ENCODE results near the gene ZNF629. TPM values are rescaled to one million over a fixed set of nuclear protein-coding genes. Genes with fewer than 3 reads are reported as not detected.

The ZNF629 gene
- total RNA-seq, 1 donor from 2014 or later = 22.7 TPM

DNA sequence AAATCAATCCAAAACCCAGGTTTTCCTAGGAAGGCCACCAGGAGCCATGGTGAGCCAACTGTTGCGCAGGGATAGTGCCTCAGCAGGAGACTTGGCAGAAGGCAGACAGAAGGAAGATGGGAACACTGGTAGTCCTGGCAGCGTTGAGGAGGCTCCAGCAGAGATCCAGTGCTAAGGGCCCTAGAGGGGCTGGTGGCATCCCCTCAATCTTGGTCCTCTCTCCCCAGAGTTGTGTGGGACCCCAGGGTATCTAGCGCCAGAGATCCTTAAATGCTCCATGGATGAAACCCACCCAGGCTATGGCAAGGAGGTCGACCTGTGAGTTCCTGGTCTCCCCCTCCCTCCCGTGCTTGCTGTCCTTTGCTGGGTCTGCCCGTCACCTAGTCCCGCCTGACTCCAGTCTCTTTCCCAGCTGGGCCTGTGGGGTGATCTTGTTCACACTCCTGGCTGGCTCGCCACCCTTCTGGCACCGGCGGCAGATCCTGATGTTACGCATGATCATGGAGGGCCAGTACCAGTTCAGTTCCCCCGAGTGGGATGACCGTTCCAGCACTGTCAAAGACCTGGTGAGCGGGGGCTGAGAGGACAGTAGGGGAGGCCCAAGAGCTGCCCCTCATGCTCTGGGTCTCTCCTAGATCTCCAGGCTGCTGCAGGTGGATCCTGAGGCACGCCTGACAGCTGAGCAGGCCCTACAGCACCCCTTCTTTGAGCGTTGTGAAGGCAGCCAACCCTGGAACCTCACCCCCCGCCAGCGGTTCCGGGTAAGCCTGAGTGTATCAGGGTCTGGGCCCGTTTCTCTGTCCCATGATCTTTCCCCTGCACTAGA is 30.8 kb downstream of the ZNF629 start:
- DNase-seq (ENCODE audit: low spot score) = no peak
- intact Hi-C loops (cut with DNase I) = no loop called here

DNA sequence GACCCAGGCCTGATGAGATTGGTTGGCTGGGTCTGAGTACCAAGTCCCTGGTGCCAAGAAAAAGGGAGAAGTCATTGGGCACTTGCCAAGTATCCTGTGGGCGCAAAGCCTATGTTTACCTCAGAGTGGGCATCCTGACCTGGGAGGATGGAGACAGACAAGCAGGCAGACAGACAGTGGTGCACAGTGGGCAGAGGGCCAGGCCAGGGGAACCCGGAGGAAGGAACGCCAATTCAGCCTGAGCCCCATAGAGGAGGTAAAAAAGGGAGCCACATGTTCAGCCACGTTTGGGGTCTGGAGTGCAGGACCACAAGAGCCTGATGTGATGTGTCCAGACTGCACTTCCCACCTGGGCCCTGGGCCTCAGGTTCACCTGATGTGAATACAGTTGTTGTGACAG is 33.4 kb downstream of the ZNF629 start:
- intact Hi-C loops (cut with DNase I) = no loop called here
- DNase-seq (ENCODE audit: low spot score) = no peak

DNA sequence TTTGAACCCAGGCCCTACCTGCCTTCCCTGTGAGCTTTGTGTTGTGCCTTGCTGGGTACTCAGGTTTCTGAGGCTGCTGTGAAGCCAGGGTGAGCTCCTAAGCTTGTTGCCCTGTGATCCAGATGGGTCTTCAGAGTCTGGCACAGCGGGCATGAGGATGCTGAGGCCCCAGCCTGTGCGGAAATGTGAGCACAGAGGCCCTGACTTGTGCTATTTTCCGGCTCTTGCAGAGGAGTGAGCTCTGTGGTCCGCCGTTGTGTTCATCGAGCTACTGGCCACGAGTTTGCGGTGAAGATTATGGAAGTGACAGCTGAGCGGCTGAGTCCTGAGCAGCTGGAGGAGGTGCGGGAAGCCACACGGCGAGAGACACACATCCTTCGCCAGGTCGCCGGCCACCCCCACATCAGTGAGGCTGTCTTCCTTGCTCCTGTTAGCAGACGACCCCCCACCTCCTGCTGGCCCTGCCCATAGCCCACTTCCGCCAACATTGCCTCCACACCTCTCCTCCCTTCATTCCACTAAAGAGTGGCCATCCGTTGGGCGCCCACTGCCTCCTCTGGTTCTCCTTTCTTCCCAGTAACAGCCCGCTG is 36.0 kb downstream of the ZNF629 start:
- intact Hi-C loops (cut with DNase I) = no loop called here
- peak; percentile 41 for DNase-seq (ENCODE audit: low spot score)

DNA sequence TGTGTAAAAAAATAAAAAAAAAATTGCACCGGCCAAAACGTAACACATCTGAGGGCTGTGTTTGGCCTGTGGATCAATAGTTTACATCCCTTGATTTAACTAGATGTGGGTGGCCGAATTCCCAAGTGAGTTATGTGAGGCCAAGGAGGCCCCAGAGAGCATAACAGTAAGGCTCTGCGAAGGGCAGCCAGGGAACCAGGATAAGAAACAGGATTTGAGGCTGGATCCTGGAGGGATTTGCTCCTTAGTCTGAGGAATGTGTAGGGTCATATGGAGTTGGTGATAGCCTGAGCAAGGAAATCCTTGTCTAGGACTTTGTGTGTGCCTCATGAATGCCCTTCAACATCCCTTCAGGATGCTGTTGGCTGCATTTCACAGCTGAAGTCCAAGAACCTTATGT is 36.8 kb downstream of the ZNF629 start:
- intact Hi-C loops (cut with DNase I) = no loop called here
- DNase-seq (ENCODE audit: low spot score) = no peak

DNA sequence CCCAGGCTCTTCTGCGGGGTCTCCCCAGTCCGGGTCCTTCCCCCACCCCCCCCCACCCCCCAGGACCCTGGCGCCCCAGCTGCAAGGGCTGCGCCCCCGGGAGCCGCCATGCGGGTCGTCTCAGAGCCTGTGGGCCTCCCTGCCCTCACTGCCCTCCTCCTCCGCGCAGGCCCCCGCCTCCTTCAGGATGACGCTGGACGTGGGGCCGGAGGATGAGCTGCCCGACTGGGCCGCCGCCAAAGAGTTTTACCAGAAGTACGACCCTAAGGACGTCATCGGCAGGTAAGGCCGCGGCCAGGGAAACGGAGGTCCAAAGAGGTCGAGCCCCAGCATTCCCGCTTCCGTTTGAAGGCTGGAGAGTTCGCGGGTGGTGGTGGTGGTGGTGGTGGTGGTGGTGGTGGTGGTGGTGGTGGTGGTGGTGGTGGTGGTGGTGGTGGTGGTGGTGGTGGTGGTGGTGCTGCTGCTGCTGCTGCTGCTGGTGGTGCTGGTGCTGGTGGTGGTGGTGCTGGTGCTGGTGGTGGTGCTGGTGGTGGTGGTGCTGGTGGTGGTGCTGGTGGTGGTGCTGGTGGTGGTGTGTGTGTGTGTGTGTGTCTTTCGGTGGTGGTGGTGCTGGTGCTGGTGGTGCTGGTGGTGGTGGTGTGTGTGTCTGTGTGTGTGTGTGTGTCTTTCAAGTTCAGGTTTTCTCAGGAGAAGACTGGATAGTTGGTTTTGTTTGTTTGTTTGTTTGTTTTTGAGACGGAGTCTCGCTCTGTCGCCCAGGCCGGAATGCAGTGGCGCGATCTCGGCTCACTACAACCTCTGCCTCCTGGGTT is 38.2 kb downstream of the ZNF629 start:
- DNase-seq (ENCODE audit: low spot score) = peak; percentile 76
- intact Hi-C loops (cut with DNase I) = no loop called here

DNA sequence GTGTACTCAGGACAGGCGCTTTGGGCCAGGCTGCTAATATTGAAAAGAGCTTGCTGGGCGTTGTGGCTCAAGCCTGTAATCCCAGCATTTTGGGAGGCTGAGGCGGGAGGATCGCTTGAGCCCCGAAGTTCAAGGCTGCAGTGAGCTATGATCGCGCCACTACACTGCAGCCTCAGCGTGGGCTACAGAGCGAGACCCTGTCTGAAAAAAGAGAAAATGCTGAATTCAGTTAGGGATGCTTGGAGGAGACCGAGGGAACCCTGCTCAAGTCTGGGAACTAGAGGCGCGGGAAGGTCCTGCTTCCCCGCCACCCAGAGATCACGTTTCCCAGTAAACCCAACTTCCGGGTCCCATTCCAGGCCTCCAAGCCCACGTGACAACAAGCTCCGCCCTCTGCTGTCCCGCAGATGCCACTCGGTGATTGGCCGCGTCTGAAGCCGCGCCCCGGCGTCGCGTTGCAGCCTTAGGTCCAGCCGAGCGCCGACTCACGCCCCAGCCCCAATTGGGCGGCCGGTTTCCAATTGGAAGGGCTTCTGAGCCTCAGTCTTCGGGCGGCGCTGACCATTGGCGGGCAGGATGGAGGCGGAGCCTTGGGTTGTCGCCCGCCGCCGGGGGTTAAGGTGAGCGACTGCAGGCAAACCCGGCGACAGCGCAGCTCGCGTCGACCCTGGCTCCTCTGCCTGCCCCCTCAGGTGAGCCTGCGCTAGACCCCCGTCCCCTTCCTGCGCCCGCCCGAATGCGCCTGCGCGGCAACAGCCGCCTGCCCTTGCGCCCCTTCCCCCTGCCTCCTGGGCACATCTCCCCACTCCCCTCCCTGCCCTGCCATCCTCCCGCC is 39.0 kb downstream of the ZNF629 start, which contains the start of gene PHKG2:
TSS of gene PHKG2 (plus strand) at position 627 of the 835 bp plus-strand sequence. CDS start 396 bp downstream, outside the sequence.
- peak; percentile 100 for DNase-seq (ENCODE audit: low spot score)
- intact Hi-C loops (cut with DNase I) = no loop called here

DNA sequence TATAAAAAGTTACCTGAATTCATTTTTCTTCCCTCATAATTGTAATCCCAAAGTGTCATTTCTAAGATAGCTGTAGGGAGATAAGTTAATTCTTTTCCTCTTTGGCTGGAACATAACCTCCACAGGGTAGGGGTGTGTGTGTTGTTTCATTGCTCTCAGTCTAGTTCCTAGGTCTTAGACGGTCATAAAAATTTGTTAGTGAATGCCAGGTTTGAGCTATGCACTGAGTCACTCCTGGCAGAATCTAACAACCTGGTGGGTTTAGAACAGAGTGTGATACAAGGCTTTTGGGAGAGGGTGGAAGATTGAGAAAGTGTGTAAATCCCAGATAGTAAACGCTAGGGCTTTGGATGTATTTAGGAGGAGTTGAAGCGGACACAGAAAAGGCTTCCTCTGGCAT is 39.7 kb downstream of the ZNF629 start:
- intact Hi-C loops (cut with DNase I) = no loop called here
- DNase-seq (ENCODE audit: low spot score) = no peak

DNA sequence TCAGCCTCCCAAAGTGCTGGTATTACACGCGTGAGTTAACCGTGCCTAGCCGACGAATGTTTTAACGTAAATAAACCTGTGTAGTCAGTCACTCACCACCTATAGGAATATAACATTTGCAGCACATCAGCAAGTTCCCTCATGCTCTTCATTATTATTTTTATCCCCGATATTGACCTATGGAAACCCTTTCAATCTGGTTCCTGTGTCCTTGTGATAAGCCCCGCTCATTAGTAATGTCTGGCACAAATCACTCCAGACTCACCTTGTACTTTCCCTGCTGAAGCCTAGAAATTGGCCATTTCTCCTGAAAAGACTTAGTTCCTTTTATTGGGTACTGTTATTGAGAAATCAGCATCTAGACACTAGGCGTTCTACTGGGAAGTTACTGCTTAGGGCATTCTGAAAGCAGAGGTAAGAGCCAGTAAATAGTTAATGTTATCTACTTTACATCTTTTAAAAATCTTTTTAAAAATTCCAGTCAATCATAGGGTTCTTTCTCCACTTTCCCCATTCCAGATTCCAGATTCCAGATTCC is 40.3 kb downstream of the ZNF629 start:
- intact Hi-C loops (cut with DNase I) = no loop called here
- DNase-seq (ENCODE audit: low spot score) = no peak

DNA sequence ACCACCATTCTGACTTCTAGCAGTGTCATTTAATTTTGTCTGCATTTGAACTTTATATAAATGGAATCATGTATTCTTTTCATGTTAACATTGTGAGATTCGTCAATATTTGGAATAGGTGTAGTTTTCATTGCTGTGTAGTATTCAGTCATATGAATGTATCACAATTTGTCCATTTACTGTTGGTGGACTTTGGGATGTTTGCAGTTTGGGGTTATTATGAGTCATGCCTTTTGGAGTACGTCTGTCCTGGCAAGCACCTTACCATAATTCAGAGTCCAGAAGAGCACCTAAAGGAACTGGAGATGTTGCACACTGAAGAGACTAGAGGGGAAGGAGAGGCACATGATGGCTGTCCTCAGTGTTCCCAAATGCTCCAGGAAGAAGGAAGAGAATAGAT is 41.9 kb downstream of the ZNF629 start:
- DNase-seq (ENCODE audit: low spot score) = no peak
- intact Hi-C loops (cut with DNase I) = no loop called here

DNA sequence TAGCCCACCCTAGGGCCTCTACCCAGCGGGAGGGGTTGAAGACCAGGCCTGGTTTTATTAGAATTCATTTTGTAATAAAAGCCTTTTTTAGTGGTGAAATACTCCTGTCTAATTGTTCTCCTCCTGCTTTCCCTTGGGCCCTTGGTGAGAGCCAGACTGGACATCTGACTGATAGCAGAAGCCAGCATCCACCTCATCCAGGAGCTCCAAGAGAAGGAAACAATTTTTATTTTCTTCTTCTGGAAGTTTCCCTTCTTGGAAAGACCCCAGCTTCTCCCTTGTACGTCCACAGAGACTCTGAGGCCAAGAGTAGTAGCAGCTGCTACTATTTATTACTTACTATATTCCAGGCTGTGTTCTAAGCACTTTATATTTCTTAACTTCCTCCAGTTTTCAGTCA is 42.8 kb downstream of the ZNF629 start:
- intact Hi-C loops (cut with DNase I) = no loop called here
- DNase-seq (ENCODE audit: low spot score) = peak; percentile 38

DNA sequence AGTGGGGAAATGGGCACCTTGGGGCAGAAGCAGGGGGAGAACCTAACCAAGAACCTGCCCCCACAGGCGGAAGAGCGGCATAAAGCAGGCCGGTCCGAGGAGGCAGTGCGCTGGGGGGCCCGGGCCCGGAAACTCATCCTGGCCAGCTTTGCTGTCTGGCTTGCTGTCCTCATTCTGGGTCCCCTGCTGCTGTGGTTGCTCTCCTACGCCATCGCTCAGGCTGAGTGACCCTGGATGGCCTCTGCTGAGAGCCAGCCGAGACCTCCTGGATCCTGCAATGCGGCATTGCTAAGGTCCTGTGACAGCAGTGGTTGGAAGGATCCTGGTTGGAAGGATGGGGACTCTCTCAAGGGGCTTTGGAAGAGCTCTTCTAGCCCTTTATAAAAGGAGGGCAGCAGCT is 43.3 kb downstream of the ZNF629 start:
- peak; percentile 56 for DNase-seq (ENCODE audit: low spot score)
- intact Hi-C loops (cut with DNase I) = no loop called here

DNA sequence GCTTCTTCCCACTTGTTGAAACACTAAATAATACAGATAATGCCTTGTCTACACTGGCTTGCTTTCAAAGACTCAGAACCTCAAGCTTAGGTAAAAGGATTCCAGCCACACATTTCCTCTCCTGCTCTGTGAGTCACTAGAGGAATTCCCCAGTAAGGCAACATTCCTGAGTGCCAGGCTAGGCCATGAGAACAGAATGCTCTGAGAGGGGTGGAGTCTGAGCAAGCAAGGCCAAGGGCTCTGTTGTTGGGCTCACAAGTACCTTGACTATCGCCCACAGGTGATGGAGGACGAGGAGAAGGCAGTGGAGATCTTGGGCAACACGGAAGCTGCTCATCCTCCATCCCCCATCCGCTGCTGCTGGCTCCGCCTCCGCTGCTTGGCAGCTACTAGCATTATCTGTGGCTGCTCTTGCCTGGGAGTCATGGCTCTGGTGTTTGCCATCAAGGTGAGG is 45.5 kb downstream of the ZNF629 start:
- intact Hi-C loops (cut with DNase I) = no loop called here
- DNase-seq (ENCODE audit: low spot score) = peak; percentile 55

DNA sequence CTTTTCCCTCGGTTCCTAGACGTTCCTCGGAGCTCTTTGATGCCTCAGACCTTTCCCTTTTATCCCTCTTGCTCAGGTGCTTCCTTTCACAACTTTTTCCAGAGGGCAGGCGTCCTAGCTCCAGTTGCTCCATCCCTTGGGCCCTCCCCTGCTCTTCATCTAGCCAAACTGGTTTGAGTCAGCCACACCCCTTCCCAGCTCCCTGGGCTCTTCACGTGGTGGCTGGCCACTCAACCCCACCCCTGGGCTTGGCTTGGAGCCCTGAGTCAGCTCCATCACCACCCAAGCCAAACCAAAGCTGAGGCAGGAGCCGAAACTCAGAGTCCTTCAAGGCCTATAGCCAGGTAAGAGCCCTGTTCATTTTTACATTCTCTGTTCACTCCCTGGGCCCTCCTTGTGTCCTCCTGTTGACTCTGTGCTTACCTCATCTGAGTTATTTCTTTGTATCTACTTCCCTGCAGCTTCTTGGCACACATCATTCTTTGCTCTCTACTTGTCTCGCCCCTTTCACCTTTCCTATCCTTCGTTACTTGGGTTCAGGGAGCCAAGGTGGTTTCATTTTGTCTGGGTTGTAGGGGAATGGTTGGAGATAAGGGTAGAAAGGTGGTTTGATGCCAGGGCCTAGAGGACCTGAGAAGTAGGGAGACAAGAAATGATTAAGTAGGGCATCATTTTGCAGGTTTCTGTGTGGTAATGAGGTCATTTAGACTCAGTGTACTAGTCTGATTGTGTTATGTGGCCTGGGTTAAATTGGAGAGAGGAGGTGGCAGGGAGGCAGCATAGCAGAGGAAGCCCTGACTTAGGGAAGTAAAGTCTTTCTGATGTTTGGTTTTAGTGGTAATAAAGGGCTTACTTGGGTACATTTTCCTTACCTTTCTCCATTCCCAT is 46.4 kb downstream of the ZNF629 start:
- peak; percentile 89 for DNase-seq (ENCODE audit: low spot score)
- intact Hi-C loops (cut with DNase I) = no loop called here

DNA sequence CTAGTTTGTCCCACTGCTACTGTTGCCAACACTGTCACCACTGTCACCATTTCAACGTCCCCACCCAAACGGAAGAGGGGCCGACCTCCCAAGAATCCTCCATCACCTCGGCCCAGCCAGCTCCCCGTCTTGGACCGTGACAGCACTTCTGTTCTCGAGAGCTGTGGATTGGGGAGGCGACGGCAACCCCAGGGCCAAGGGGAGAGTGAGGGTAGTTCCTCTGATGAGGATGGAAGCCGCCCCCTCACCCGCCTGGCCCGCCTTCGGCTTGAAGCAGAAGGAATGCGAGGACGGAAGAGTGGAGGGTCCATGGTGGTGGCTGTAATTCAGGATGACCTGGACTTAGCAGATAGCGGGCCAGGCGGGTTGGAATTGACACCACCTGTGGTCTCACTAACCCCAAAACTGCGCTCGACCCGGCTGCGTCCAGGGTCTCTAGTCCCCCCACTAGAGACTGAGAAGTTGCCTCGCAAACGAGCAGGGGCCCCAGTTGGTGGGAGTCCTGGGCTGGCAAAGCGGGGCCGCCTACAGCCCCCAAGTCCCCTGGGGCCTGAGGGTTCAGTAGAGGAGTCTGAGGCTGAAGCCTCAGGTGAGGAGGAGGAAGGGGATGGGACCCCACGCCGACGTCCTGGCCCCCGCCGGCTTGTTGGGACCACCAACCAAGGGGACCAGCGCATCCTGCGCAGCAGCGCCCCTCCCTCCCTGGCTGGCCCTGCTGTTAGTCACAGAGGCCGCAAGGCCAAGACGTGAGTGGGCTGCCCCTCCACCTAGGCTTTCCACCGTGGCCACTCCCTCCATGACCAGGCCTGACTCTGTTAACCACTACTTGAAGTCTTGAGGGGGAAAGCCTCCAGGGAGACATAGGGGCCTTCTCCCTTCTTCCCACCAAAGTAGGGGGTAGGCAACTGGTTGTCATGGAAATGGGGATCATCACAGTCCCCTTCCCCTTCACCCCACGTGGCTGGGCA is 47.7 kb downstream of the ZNF629 start:
- DNase-seq (ENCODE audit: low spot score) = peak; percentile 72
- intact Hi-C loops (cut with DNase I) = no loop called here

DNA sequence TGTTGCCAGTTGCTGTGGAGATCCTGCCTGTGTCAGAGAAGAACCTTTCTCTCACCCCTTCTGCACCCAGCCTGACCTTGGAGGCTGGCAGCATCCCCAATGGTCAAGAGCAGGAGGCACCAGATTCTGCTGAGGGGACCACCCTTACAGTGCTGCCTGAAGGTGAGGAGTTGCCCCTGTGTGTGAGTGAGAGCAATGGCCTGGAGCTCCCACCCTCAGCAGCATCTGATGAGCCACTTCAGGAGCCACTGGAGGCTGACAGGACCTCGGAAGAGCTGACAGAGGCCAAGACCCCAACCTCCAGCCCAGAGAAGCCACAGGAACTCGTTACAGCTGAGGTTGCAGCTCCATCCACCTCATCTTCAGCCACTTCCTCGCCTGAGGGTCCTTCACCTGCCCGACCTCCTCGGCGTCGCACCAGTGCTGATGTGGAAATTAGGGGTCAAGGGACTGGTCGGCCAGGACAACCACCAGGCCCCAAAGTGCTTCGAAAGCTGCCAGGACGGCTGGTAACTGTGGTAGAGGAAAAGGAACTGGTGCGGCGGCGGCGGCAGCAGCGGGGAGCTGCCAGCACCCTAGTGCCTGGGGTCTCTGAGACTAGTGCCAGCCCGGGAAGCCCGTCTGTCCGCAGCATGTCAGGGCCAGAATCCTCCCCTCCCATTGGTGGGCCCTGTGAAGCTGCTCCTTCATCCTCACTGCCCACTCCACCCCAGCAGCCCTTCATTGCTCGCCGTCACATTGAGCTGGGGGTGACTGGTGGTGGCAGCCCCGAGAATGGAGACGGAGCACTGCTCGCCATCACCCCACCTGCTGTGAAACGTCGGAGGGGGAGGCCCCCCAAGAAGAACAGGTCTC is 49.0 kb downstream of the ZNF629 start:
- intact Hi-C loops (cut with DNase I) = no loop called here
- peak; percentile 62 for DNase-seq (ENCODE audit: low spot score)
